ENCODE results near the gene TMEM120A.
"Not testable (repeated sequence)": the region's sequence is repeated elsewhere in the genome, so short reads cannot be mapped to it uniquely, and the experiment has no call there.

TMEM120A gene

GRCh38 chr7:76009672-76010600 is 15.5 kb upstream of the TMEM120A start:
- in situ Hi-C loops (cut with HindIII; ENCODE audit: low pct_ligation_motif_present, low sequenced_read_pairs) = no loop called here
- Histone ChIP-seq H3K27ac (no peak overlapping the region), H3K27me3 (replicated peaks) (no peaks in the 10 kb centered on the region), H3K4me3 (ENCODE audit: low read depth, low read length) (no peak overlapping the region), H3K36me3 (replicated peaks) (peaks cover 8% of the 10 kb centered on the region)
- no peak for DNase-seq
- TF ChIP-seq, protein P1, sequence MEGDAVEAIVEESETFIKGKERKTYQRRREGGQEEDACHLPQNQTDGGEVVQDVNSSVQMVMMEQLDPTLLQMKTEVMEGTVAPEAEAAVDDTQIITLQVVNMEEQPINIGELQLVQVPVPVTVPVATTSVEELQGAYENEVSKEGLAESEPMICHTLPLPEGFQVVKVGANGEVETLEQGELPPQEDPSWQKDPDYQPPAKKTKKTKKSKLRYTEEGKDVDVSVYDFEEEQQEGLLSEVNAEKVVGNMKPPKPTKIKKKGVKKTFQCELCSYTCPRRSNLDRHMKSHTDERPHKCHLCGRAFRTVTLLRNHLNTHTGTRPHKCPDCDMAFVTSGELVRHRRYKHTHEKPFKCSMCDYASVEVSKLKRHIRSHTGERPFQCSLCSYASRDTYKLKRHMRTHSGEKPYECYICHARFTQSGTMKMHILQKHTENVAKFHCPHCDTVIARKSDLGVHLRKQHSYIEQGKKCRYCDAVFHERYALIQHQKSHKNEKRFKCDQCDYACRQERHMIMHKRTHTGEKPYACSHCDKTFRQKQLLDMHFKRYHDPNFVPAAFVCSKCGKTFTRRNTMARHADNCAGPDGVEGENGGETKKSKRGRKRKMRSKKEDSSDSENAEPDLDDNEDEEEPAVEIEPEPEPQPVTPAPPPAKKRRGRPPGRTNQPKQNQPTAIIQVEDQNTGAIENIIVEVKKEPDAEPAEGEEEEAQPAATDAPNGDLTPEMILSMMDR (IDR thresholded peaks at IDR 0.05; ENCODE audit: low read depth, low read length, missing control alignments) = no peak

- DNase-seq = no peak
- TF ChIP-seq, protein P1 (IDR thresholded peaks at IDR 0.05; ENCODE audit: low read depth, low read length, missing control alignments) = no peak
Measured at GRCh38 chr7:76008156-76008687, 13.8 kb upstream of the TMEM120A start.

GRCh38 chr7:76005004-76005403 is 10.6 kb upstream of the TMEM120A start:
- H3K27ac ChIP-seq; H3K27me3 ChIP-seq (replicated peaks); H3K4me3 ChIP-seq (ENCODE audit: low read depth, low read length); in situ Hi-C loops (cut with HindIII; ENCODE audit: low pct_ligation_motif_present, low sequenced_read_pairs); DNase-seq: not testable (repeated sequence)
- peaks cover 18% of the 10 kb centered on the region for H3K36me3 ChIP-seq (replicated peaks)

More at GRCh38 chr7:76008156-76008687, 13.8 kb upstream of the TMEM120A start:
- peaks cover 14% of the 10 kb centered on the region for H3K36me3 ChIP-seq (replicated peaks)
- H3K27me3 ChIP-seq (replicated peaks) = no peaks in the 10 kb centered on the region
- H3K4me3 ChIP-seq (ENCODE audit: low read depth, low read length) = no peak overlapping the region
- no peak overlapping the region for H3K27ac ChIP-seq
- in situ Hi-C loops (cut with HindIII; ENCODE audit: low pct_ligation_motif_present, low sequenced_read_pairs) = no loop called here

DNA sequence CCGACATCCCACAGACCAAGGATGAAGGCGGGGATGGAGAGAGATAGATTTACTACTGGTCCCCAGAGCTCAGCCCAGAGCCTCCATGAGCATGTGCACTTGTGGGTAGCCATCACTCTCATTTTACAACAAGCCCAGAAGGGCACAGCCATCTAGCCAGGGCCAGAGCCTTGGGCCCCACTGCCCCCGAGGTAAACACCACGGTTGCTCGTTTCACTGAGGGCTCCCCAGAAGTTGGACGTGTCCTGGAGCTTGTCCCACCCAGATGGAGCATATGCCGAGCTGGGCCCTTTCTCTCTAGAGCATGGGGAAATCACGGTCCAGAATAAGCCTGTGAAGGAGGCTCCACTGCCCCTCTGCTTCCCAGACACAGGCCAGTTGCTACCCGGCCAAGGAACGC is 9.0 kb upstream of the TMEM120A start:
- H3K4me3 ChIP-seq (ENCODE audit: low read depth, low read length) = no peak overlapping the region
- H3K27me3 ChIP-seq (replicated peaks) = no peaks in the 10 kb centered on the region
- no peak overlapping the region for H3K27ac ChIP-seq
- in situ Hi-C loops (cut with HindIII; ENCODE audit: low pct_ligation_motif_present, low sequenced_read_pairs) = no loop called here
- H3K36me3 ChIP-seq (replicated peaks) = peaks cover 17% of the 10 kb centered on the region
- TF ChIP-seq, protein P1 (IDR thresholded peaks at IDR 0.05; ENCODE audit: low read depth, low read length, missing control alignments) = no peak
- no peak for DNase-seq

DNA sequence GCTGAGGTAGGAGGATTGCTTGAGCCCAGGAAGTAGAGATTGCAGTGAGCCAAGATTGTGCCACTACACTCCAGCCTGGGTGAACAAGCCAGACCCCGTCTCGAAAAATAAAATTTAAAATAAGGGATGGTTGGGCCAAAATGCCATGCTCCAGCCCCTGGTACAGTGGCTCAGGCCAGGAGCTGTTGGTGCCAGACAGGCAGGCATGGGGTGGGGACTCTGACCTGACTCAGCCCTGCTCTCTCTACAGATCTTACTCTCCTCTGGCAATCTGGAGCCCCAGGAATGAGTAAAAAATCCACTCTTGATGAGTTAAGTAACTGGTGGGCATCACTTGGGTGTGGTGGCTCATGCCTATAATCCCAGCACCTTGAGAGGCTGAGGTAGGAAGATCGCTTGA is 8.4 kb upstream of the TMEM120A start:
- TF ChIP-seq, protein P1 (IDR thresholded peaks at IDR 0.05; ENCODE audit: low read depth, low read length, missing control alignments) = no peak
- DNase-seq = no peak
- H3K27ac ChIP-seq = no peak overlapping the region
- H3K36me3 ChIP-seq (replicated peaks) = peaks cover 17% of the 10 kb centered on the region
- in situ Hi-C loops (cut with HindIII; ENCODE audit: low pct_ligation_motif_present, low sequenced_read_pairs) = no loop called here
- no peak overlapping the region for H3K4me3 ChIP-seq (ENCODE audit: low read depth, low read length)
- H3K27me3 ChIP-seq (replicated peaks) = no peaks in the 10 kb centered on the region

GRCh38 chr7:76002139-76002538 is 7.7 kb upstream of the TMEM120A start:
- Histone ChIP-seq H3K4me3 (ENCODE audit: low read depth, low read length) (no peak overlapping the region), H3K27ac (no peak overlapping the region), H3K27me3 (replicated peaks) (no peaks in the 10 kb centered on the region), H3K36me3 (replicated peaks) (peaks cover 17% of the 10 kb centered on the region)
- no peak for DNase-seq
- TF ChIP-seq, protein P1 (IDR thresholded peaks at IDR 0.05; ENCODE audit: low read depth, low read length, missing control alignments) = no peak
- in situ Hi-C loops (cut with HindIII; ENCODE audit: low pct_ligation_motif_present, low sequenced_read_pairs) = no loop called here
